ENCODE measurements around the gene ERO1B. TPM values are rescaled to one million over a fixed set of nuclear protein-coding genes. Genes with fewer than 3 reads are reported as not detected.

The ERO1B gene
- total RNA-seq, 1 experiment from 2014 or later = 5.4 TPM

DNA sequence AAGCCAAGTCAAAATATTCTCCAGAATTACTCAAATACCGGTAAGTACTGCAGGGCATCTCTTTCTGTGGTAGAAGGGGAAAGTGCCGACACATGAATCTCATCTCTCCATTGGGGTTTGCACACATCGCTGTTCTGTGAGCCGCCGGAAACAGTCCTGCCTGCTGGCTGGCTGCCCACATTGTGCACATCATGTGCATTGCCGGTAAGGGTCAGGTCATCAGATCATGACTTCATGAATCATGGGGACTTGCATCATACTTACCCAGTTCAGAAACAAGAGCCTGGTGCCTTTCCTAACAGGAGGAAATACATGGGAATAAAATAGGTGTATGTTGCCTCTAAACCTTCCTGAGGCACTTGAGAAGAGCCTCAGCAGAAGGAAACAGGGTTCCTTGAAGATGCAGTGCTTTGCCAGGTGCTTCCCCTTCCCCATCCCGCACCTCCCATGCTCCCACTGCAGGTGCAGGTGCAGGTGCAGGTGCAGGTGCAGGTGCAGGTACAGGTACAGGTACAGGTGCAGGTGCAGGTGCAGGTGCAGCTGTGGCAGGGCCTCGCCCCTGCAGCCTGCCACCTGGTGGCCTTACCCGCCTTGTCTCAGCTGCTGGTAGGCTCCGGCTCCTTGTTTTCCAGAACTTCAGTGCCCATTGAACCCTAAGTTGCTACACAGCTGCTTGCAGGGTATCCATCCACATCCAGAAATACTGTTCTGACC lies 112.9 kb downstream of the ERO1B start:
- no peak for DNase-seq (ENCODE audit: low read depth, low spot score)
- Histone ChIP-seq H3K9ac (ENCODE audit: low read length) (no peak overlapping the region), H3K9me2 (ENCODE audit: insufficient read depth) (no peaks in the 10 kb centered on the region), H3K79me2 (ENCODE audit: insufficient read depth, low read length) (no peaks in the 10 kb centered on the region), H3K4me1 (ENCODE audit: control insufficient read depth in 1 of 2, insufficient read depth in 2 of 2, low read length in 2 of 2) (no peaks in the 10 kb centered on the region), H3K27me3 (ENCODE audit: insufficient read depth, low read length) (no peaks in the 10 kb centered on the region), H3K36me3 (ENCODE audit: control insufficient read depth in 1 of 2, insufficient read depth in 2 of 2, low read length in 2 of 2) (no peaks in the 10 kb centered on the region), H2AFZ (ENCODE audit: low read depth, low read length, poor library complexity, severe bottlenecking) (no peak overlapping the region), H4K20me1 (ENCODE audit: insufficient read depth) (no peaks in the 10 kb centered on the region), H3K4me3 (replicated peaks in 1 of 2; ENCODE audit: low read depth in 1 of 2, low read length in 2 of 2) (no peak overlapping the region), H3K27ac (ENCODE audit: low read depth, low read length) (no peak overlapping the region), H3K9me3 (ENCODE audit: control insufficient read depth in 1 of 2, insufficient read depth in 1 of 2, low read depth in 1 of 2, low read length in 2 of 2) (no peaks in the 10 kb centered on the region), H3K4me2 (ENCODE audit: low read length) (no peak overlapping the region)
- peak; percentile 86 for ATAC-seq
- BruUV-seq (replicated peaks) = no TSS peak
- intact Hi-C loops (cut with micrococcal nuclease) = no loop called here
- RAD21 ChIA-PET (ENCODE audit: low non-redundant PET in 1 of 2, low total read pairs in 2 of 2, uncharacterized antibody in 2 of 2, unreplicated experiment in 2 of 2) = no interaction called here
- TF ChIP-seq SRF (IDR thresholded peaks at IDR 0.05; ENCODE audit: low read depth) (no peak), CBX3 (IDR thresholded peaks at IDR 0.05; ENCODE audit: low read depth) (no peak), RAD21 (IDR thresholded peaks at IDR 0.05; ENCODE audit: low read depth) (peak; percentile 13; the same call in 1 of the 2 replicates), CEBPB (IDR thresholded peaks at IDR 0.05; ENCODE audit: low read depth) (no peak), ZFX (IDR thresholded peaks at IDR 0.05) (no peak), SP1 (IDR thresholded peaks at IDR 0.05; ENCODE audit: low read depth) (no peak), JUND (IDR thresholded peaks at IDR 0.05) (no peak)
- TF ChIP-seq, protein P1, sequence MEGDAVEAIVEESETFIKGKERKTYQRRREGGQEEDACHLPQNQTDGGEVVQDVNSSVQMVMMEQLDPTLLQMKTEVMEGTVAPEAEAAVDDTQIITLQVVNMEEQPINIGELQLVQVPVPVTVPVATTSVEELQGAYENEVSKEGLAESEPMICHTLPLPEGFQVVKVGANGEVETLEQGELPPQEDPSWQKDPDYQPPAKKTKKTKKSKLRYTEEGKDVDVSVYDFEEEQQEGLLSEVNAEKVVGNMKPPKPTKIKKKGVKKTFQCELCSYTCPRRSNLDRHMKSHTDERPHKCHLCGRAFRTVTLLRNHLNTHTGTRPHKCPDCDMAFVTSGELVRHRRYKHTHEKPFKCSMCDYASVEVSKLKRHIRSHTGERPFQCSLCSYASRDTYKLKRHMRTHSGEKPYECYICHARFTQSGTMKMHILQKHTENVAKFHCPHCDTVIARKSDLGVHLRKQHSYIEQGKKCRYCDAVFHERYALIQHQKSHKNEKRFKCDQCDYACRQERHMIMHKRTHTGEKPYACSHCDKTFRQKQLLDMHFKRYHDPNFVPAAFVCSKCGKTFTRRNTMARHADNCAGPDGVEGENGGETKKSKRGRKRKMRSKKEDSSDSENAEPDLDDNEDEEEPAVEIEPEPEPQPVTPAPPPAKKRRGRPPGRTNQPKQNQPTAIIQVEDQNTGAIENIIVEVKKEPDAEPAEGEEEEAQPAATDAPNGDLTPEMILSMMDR (IDR thresholded peaks at IDR 0.05 in 2 of 3, conservative IDR thresholded peaks at IDR 0.05 in 1 of 3; ENCODE audit: borderline replicate concordance in 1 of 3, insufficient read depth in 1 of 3, low read depth in 2 of 3, low read length in 2 of 3) = peak; percentile 5 to 44 (median 40); a peak in 3 of 6 replicates
- TF ChIP-seq, protein P2, sequence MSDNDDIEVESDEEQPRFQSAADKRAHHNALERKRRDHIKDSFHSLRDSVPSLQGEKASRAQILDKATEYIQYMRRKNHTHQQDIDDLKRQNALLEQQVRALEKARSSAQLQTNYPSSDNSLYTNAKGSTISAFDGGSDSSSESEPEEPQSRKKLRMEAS (IDR thresholded peaks at IDR 0.05) = no peak
- POLR2A ChIA-PET = no interaction called here
- CTCF ChIA-PET = no interaction called here
